Type B pancreatic cell (in vitro differentiated cells): Measurements from ENCODE around the gene IKZF3. TPM values are rescaled to one million over a fixed set of nuclear protein-coding genes. Genes with fewer than 3 reads are reported as not detected.
"Not testable (repeated sequence)": the region's sequence is repeated elsewhere in the genome, so short reads cannot be mapped to it uniquely, and the experiment has no call there.

ENCODE experiments used
- DNase-seq: peaks from one replicate; pipeline ENCODE4 v3.0.0; 2021; ENCODE audit warnings: mixed read lengths; ENCODE audit not compliant: unreplicated experiment; ENCODE audit errors: extremely low spot score
- H3K27ac Mint-ChIP-seq: 2 replicates; pipeline ENCODE4 v1.8.0; 2021; ENCODE audit warnings: mild to moderate bottlenecking, mixed read lengths
- H3K27me3 Mint-ChIP-seq: 2 replicates; pipeline ENCODE4 v1.8.0; 2021; ENCODE audit warnings: mixed read lengths
- H3K36me3 Mint-ChIP-seq: 2 replicates; pipeline ENCODE4 v1.8.0; 2021; ENCODE audit warnings: mixed read lengths
- H3K4me1 Mint-ChIP-seq: one replicate; pipeline ENCODE4 v1.8.0; 2021; ENCODE audit warnings: mixed read lengths; ENCODE audit not compliant: unreplicated experiment
- H3K4me3 Mint-ChIP-seq: 2 replicates; pipeline ENCODE4 v1.8.0; 2021; ENCODE audit warnings: mild to moderate bottlenecking, mixed read lengths
- H3K9me3 Mint-ChIP-seq: 2 replicates; pipeline ENCODE4 v1.8.0; 2021; ENCODE audit warnings: mixed read lengths
- CTCF ChIP-seq: fragments of 200-600 bp; sonication (generic); conservative IDR thresholded peaks from 2 replicates; pipeline ENCODE4 v1.5.0; 2021; ENCODE audit warnings: antibody characterized with exemption, mild to moderate bottlenecking
- total RNA-seq: library from RNA; stranded (reverse); gene quantifications from 2 replicates; pipeline ENCODE4 v1.2.1, GENCODE V29; 2021; ENCODE audit warnings: low replicate concordance

Gene IKZF3
- total RNA-seq, 1 donor from 2014 or later: 0.19 TPM

- Mint-ChIP-seq H3K27me3 (peaks cover 10% of the 10 kb centered on the region), H3K36me3 (no peaks in the 10 kb centered on the region), H3K27ac (no peak overlapping the region)
Observed at GRCh38 chr17:39852239-39852638, 11.9 kb downstream of the IKZF3 start.

GRCh38 chr17:39850186-39850585 is 13.9 kb downstream of the IKZF3 start:
- DNase-seq, H3K36me3 Mint-ChIP-seq, H3K9me3 Mint-ChIP-seq, H3K27ac Mint-ChIP-seq, H3K27me3 Mint-ChIP-seq, H3K4me3 Mint-ChIP-seq, H3K4me1 Mint-ChIP-seq: not testable (repeated sequence)

More at GRCh38 chr17:39852239-39852638, 11.9 kb downstream of the IKZF3 start:
- no peak for DNase-seq
- no peaks in the 10 kb centered on the region for H3K9me3 Mint-ChIP-seq
- no peak overlapping the region for H3K4me3 Mint-ChIP-seq
- no peak for TF ChIP-seq CTCF
- peaks cover 6% of the 10 kb centered on the region for H3K4me1 Mint-ChIP-seq

DNA sequence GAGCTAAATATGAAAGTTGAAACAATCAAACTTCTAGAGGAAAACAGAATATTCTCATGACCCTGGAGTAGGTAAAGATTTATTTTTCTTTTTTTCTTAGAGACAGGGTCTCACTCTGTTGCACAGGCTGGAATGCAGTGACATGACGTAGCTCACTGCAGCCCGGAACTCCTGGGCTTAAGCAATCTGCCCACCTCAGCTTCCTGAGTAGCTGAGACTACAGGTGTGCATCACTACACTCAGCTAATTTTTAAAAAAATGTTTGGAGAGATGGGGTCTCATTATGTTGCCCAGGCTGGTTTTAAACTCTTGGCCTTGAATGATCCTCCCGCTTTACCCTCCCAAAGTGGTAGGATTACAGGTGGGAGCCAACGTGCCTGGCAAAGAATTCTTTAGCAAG is 15.5 kb downstream of the IKZF3 start:
- no peak for DNase-seq
- H3K27me3 Mint-ChIP-seq: no peaks in the 10 kb centered on the region
- H3K9me3 Mint-ChIP-seq: no peaks in the 10 kb centered on the region
- TF ChIP-seq CTCF: no peak
- no peaks in the 10 kb centered on the region for H3K36me3 Mint-ChIP-seq
- H3K27ac Mint-ChIP-seq: no peak overlapping the region
- no peak overlapping the region for H3K4me3 Mint-ChIP-seq
- peaks cover 6% of the 10 kb centered on the region for H3K4me1 Mint-ChIP-seq

GRCh38 chr17:39846205-39846604 is 17.9 kb downstream of the IKZF3 start:
- Mint-ChIP-seq H3K4me1 (peaks cover 6% of the 10 kb centered on the region), H3K9me3 (no peaks in the 10 kb centered on the region), H3K27me3 (peaks cover 6% of the 10 kb centered on the region), H3K27ac (no peak overlapping the region), H3K36me3 (no peaks in the 10 kb centered on the region), H3K4me3 (no peak overlapping the region)
- no peak for DNase-seq
- no peak for TF ChIP-seq CTCF

GRCh38 chr17:39845052-39845846 is 18.9 kb downstream of the IKZF3 start:
- H3K36me3 Mint-ChIP-seq: no peaks in the 10 kb centered on the region
- DNase-seq: no peak
- no peak for TF ChIP-seq CTCF
- H3K9me3 Mint-ChIP-seq: no peaks in the 10 kb centered on the region
- H3K27ac Mint-ChIP-seq: no peak overlapping the region
- H3K27me3 Mint-ChIP-seq: peaks cover 6% of the 10 kb centered on the region
- no peak overlapping the region for H3K4me3 Mint-ChIP-seq
- peaks cover 6% of the 10 kb centered on the region for H3K4me1 Mint-ChIP-seq

DNA sequence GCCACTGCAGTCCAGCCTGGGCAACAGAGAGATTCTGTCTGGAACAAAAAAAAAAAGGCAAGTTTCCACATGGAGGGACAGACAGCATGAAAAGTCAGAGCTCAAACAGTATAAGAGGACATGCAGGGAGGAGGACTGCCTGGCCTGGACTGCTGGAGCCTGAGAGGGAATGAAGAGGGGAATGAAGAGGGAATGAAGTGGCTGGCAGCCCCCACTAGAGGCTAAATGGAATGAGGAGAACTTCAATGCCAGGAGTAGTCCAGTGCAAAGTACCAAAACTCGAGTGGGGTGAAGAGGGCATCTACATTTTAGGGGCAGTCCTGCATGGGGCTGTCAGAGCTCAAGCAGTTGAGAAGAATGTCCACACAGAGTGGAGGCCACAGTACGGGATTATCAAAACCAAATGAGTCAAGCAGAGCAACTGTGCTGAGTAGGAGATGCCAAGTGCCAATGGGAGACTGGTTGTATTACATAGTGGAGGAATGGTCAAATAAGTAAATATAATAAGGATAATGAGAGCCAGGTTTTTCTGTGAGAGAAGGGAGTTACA is 22.9 kb downstream of the IKZF3 start:
- Mint-ChIP-seq H3K36me3 (no peaks in the 10 kb centered on the region), H3K27me3 (peaks cover 9% of the 10 kb centered on the region), H3K9me3 (peaks cover 9% of the 10 kb centered on the region), H3K27ac (no peak overlapping the region), H3K4me3 (no peak overlapping the region), H3K4me1 (no peaks in the 10 kb centered on the region)
- no peak for TF ChIP-seq CTCF
- no peak for DNase-seq
